DOHH2 (cell line): Measurements from ENCODE around the gene TRAPPC2L.

Source experiments
- EZH2phosphoT487 ChIP-seq: fragments of 200-600 bp; sonication (generic); IDR thresholded peaks from 2 replicates; pipeline ENCODE4 v1.6.1; 2017; ENCODE audit warnings: borderline replicate concordance, mild to moderate bottlenecking, antibody characterized with exemption, low read length, moderate library complexity, mixed read lengths
- TF ChIP-seq, protein P1 (sequence below): fragments of 200-600 bp; sonication (generic); IDR thresholded peaks from one replicate; pipeline ENCODE4 v1.5.1; 2014; ENCODE audit warnings: antibody characterized with exemption, mild to moderate bottlenecking, low read depth, low read length; ENCODE audit not compliant: poor library complexity, severe bottlenecking

DNA sequence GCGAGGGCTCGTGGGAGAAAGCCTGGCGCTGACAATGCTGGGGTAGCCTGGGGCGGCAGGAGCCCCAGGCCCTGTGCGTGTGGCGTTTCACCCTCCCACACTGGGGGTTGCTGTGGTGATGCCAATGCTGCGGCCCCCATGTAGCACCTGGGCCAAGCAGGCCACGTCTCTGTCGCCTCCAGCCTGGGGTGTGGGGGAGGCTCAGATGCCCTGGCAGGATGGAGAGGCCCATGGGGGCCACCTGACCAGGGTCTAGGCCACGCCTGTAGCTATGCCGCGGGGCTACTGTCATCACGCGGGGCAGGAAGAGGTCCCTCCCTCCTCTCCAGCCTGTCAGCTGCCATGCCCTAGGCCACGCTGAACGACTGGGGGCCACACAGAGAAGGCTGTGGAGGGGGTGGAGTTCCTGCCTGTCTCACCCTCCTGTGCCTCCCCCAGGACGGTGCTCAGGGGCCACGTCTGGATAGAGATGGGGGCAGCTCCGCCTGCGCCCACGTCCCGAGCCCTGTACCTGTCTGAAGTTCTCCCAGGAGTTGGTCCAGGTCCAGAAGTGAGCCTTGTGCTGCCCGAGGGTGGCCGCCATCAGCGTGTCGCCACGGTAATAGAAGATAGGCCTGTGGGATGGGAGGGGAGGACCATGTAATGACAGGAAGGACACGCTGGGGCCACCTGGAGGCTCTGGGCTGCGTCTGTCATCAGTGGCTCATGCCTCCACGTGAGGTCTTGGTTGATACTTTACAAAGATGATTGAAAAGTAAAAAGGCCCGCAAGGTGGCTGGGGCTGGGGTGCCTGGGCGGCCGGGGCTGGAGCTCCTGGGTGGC is 32.5 kb upstream of the TRAPPC2L start:
- TF ChIP-seq, protein P1, sequence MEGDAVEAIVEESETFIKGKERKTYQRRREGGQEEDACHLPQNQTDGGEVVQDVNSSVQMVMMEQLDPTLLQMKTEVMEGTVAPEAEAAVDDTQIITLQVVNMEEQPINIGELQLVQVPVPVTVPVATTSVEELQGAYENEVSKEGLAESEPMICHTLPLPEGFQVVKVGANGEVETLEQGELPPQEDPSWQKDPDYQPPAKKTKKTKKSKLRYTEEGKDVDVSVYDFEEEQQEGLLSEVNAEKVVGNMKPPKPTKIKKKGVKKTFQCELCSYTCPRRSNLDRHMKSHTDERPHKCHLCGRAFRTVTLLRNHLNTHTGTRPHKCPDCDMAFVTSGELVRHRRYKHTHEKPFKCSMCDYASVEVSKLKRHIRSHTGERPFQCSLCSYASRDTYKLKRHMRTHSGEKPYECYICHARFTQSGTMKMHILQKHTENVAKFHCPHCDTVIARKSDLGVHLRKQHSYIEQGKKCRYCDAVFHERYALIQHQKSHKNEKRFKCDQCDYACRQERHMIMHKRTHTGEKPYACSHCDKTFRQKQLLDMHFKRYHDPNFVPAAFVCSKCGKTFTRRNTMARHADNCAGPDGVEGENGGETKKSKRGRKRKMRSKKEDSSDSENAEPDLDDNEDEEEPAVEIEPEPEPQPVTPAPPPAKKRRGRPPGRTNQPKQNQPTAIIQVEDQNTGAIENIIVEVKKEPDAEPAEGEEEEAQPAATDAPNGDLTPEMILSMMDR: no peak
- TF ChIP-seq EZH2phosphoT487: no peak
